Stomach (tissue), 4 donors: ENCODE results near the gene BCL6B.

ENCODE experiments used
- POLR2AphosphoS5 ChIP-seq, 3 donors: sonication (generic); formaldehyde crosslinking; IDR thresholded peaks; one replicate each; pipeline ENCODE4 v1.6.1; 2016; ENCODE audit warnings: antibody characterized with exemption in 3 of 3
- TF ChIP-seq, protein P1 (sequence below), 7 experiments: fragments of 450-650 bp in 4 of 7; fragments of 200-600 bp in 3 of 7; sonication (generic) in 3 of 7; IDR thresholded peaks; one replicate each; pipeline ENCODE4 v1.5.1; 2016 to 2019; ENCODE audit warnings: antibody characterized with exemption in 7 of 7, control low read depth in 2 of 7, mild to moderate bottlenecking in 1 of 7

DNA sequence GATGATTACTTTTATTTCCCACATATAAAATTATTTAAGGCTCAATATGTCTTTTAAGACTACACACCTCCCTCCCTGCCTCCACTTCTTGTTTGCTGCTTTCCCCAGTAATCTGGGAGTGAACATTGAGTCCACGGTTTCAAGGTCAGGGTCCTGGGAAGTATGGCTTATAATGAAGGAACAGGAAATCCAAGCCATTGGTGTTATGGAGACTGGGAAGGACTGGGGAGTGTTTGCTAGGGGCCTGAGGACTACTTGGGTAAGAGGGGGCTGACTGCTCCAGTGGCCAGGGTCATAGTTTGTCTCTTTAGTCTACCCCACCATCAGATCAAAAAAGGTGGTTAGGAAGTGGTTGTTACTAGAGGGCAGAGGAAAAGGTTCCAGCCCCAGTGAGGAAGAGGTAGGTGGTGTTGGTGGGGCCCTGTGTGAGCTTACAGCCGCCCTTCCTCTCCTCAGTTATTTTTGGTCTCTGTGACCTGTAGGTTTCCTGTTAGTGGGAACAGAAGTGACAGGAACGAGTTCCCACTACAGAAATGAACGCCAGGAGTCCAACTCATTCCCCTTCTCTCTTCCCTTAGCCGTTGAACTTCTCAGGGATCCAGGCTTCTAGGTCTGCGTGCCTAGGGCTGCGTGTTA is 12.2 kb downstream of the BCL6B start:
- TF ChIP-seq POLR2AphosphoS5 (IDR thresholded peaks at IDR 0.05), result no peak
- TF ChIP-seq, protein P1, sequence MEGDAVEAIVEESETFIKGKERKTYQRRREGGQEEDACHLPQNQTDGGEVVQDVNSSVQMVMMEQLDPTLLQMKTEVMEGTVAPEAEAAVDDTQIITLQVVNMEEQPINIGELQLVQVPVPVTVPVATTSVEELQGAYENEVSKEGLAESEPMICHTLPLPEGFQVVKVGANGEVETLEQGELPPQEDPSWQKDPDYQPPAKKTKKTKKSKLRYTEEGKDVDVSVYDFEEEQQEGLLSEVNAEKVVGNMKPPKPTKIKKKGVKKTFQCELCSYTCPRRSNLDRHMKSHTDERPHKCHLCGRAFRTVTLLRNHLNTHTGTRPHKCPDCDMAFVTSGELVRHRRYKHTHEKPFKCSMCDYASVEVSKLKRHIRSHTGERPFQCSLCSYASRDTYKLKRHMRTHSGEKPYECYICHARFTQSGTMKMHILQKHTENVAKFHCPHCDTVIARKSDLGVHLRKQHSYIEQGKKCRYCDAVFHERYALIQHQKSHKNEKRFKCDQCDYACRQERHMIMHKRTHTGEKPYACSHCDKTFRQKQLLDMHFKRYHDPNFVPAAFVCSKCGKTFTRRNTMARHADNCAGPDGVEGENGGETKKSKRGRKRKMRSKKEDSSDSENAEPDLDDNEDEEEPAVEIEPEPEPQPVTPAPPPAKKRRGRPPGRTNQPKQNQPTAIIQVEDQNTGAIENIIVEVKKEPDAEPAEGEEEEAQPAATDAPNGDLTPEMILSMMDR (IDR thresholded peaks at IDR 0.05), result no peak
